Femur (tissue), 1 donor: ENCODE results near the gene UBL5.
"Not testable (repeated sequence)": the region's sequence is repeated elsewhere in the genome, so short reads cannot be mapped to it uniquely, and the experiment has no call there.

Experiments used
- DNase-seq: peaks from one replicate; pipeline ENCODE4 v3.0.0-alpha.2; 2017

Gene UBL5

GRCh38 chr19:9827289-9828238, at the start of gene UBL5:
Gene UBL5, plus strand, starts transcription at chr19:9827918. Its CDS starts 420 bp downstream, at chr19:9828338.
- DNase-seq = peak; percentile 94

- no peak for DNase-seq
Observed at GRCh38 chr19:9782338-9782737, 45.4 kb upstream of the UBL5 start.

GRCh38 chr19:9784163-9784496, 43.6 kb upstream of the UBL5 start:
- not testable (repeated sequence) for DNase-seq

- DNase-seq = peak; percentile 99
Observed at GRCh38 chr19:9785367-9786331, 42.1 kb upstream of the UBL5 start.

- no peak for DNase-seq
Observed at GRCh38 chr19:9786342-9786741, 41.4 kb upstream of the UBL5 start.

- DNase-seq = no peak
Observed at GRCh38 chr19:9786819-9787218, 40.9 kb upstream of the UBL5 start.

GRCh38 chr19:9788604-9789003, 39.1 kb upstream of the UBL5 start:
- not testable (repeated sequence) for DNase-seq

GRCh38 chr19:9789066-9789465, 38.7 kb upstream of the UBL5 start:
- DNase-seq = no peak

GRCh38 chr19:9789579-9789978, 38.1 kb upstream of the UBL5 start:
- DNase-seq = not testable (repeated sequence)

- not testable (repeated sequence) for DNase-seq
Observed at GRCh38 chr19:9791073-9791367, 36.7 kb upstream of the UBL5 start.

- peak; percentile 99 for DNase-seq
Observed at GRCh38 chr19:9791552-9792205, 36.0 kb upstream of the UBL5 start.

GRCh38 chr19:9792206-9793070, 35.3 kb upstream of the UBL5 start:
- DNase-seq = peak; percentile 99

GRCh38 chr19:9793071-9793591, 34.6 kb upstream of the UBL5 start:
- DNase-seq = no peak

GRCh38 chr19:9796113-9796773, 31.5 kb upstream of the UBL5 start:
- DNase-seq = peak; percentile 90

GRCh38 chr19:9797871-9798270, 29.8 kb upstream of the UBL5 start:
- DNase-seq = no peak

- no peak for DNase-seq
Observed at GRCh38 chr19:9799162-9799561, 28.6 kb upstream of the UBL5 start.

- DNase-seq = no peak
Observed at GRCh38 chr19:9801976-9802375, 25.7 kb upstream of the UBL5 start.

- no peak for DNase-seq
Observed at GRCh38 chr19:9806803-9807202, 20.9 kb upstream of the UBL5 start.

GRCh38 chr19:9808855-9809824, 18.6 kb upstream of the UBL5 start:
- DNase-seq = no peak

- no peak for DNase-seq
Observed at GRCh38 chr19:9811139-9811538, 16.6 kb upstream of the UBL5 start.
